Ramos (cell line): ENCODE results near the gene GTF2IRD2.
"Not testable (repeated sequence)": the region's sequence is repeated elsewhere in the genome, so short reads cannot be mapped to it uniquely, and the experiment has no call there.

Experiments used
- in situ Hi-C: fragments of 300-500 bp; cut with MboI; formaldehyde crosslinking; loops from one replicate; pipeline ENCODE4 v1.14.3; 2022; ENCODE audit warnings: low sequenced_read_pairs; ENCODE audit not compliant: unreplicated experiment

Gene GTF2IRD2

DNA sequence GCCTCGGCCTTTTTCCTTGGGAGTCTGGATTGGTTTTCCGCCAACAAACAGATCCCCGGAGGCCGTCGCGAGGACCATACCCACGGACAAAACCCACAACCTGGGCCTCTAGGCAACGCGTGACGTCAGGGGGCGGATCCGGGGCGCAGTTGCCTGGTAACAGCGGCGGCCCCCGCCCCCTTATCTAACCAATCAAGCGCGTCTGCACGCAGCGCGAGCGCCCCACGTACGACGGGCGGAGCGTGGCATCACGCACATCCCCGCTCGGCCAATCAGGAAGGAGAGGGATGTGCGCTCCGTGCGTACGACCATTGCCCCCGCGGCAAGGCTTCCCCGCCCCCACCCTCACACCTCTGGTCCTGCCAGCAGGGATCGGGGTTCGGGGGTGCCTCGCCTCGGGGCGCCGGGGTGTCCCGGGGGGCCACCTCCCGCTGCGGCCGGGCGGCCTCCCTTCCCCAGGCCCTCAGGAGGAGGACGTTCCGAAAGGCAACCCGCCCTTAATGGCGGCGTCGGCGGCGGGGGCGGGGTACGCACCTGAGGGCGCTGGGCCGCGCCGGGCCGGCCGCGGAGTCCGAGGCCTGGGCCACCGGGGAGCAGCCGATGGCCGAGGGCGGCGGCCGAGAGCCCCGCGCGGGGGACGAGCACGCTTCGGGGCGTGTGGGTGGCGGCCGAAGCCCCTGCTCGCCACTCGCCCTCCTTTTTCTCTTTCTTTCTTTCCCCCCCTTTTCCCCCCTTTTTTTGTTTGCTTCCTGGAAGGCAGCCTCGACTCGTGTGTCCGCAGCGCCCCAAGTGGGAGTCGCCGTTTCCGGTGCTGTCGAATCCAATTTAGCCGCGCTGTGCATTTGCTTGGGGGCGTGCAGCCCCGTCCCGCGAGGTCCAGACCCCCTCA is at the start of gene GTF2IRD2:
TSS of gene GTF2IRD2 (minus strand) at position 773 of the 889 bp plus-strand sequence. CDS start 15,227 bp downstream, outside the sequence.
- in situ Hi-C loops: loop anchor here (25.0 kb wide), 1 partner anchor 439 kb away; no protein-coding TSS in a partner anchor

DNA sequence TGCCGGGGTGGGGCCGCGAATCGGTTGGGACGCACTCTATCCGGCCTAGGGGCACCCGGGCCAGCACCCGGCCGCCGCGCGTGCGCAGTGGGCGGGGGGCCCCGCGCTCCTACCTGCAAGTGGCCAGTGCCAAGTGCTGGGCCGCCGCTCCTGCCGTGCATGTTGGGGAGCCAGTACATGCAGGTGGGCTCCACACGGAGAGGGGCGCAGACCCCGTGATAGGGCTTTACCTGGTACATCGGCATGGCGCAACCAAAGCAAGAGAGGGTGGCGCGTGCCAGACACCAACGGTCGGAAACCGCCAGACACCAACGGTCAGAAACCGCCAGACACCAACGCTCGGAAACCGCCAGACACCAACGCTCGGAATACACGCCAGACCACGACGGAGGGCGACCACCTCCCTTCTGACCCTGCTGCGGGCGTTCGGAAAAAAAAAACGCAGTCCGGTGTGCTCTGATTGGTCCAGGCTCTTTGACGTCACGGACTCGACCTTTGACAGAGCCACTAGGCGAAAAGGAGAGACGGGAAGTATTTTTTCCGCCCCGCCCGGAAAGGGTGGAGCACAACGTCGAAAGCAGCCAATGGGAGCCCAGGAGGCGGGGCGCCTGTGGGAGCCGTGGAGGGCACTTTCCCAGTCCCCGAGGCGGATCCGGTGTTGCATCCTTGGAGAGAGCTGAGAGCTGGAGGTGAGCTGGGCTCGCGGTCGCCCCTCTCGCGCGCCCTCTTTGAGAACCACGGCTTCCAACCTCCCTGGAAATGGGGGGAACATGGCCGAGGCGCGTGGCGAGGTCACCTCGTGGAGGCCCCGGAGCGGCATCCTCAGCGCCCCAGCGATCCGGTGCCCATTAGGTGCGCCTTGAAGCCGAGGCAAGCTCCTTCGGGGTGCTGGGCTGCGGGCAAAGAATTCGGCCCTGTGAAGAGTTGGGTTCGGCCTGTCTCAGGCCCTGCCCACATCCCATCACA is 39.0 kb upstream of the GTF2IRD2 start:
- in situ Hi-C loops: not testable (repeated sequence)

DNA sequence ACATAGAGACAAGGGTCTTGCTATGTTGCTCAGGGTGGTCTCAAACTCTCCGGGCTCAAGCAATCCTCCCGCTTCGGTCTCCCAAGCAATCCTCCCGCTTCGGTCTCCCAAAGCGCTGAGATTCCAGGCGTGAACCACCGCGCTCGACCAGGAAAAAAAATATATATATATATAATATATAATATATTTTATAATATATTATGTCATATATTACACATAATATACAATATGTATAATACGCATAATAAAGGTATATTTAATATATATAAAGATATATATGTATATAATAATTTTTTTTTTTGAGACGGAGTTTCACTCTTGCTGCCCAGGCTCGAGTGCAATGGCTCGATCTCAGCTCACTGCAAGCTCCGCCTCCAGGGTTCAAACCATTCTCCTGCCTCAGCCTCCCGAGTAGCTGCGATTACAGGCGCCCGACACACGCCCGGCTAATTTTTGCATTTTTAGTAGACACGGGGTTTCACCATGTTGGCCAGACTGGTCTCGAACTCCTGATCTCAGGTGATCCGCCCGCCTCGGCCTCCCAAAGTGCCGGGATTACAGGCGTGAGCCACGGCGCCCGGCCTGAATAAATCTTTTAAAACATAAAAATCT is 38.2 kb upstream of the GTF2IRD2 start:
- in situ Hi-C loops: not testable (repeated sequence)

DNA sequence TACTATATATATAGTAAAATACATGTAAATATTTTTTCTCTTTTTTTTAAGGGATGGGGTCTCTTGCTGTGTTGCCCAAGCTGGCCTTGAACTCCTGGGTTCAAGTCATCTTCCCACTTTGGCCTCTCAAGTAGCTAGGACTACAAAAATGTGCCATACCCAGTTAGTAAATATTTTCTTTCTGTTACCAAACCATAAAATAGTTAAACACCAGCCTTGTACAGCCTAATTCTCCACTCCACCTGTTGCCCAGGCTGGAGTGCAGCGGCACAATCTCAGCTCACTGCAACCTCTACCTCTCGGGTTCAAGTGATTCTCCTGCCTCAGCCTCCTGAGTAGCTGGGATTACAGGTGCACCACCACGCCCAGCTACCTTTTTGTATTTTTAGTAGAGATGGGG is 33.9 kb upstream of the GTF2IRD2 start:
- in situ Hi-C loops: not testable (repeated sequence)

DNA sequence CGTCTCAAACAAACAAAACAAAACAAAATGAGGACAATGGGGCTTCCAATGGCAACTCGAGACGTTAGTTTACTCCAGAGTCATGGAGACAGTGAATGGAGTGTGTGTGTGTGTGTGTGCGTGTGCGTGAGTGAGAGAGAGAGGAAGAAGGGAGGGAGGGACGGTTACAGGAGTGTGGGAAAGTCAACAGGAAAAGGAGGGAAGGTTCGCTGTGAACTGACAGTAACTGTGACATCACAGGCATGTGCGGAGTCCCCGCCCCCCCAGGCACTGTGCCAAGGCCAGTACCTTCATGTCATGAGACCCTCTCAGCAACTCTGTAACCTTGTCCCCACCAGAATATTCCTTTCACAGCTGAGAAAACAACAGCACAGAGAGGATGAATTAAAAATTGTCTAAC is 30.7 kb upstream of the GTF2IRD2 start:
- in situ Hi-C loops: not testable (repeated sequence)

DNA sequence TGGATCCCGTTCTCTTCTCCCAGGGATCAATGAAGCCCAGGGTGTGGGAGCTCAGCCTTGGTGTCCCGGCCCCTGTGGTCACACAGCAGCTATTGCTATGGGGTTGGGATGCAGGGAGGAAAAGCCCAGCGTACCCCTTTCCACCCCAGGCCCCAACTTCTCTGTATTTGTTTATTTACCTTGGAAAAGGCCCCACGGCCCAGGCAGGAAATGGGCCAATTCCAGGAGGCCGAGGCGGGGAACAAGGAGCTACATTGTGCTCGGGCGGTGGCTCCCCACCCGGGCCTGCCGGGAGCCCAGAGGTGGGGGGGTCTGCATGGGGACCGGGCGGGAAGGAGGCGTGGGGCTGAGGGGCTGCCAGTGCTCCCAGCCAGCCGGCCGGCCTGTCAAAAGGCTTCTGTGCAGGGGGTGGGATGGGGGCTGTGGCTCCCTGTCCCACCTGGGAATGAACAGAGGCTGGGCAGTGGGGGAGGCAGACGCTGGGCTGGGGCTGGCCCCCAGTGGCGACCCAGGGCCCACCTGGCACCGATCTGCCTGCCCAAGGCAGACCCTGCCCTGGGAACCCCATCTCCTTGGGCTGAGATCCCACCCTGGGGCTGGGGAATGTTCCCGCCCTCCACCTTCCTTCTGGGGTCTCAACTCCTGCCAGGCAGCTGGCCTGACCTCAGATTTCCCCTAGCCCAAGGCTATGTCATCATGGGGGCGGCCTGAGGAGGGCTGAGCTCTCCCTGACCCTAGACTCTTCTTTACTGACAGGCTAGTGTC is 23.5 kb upstream of the GTF2IRD2 start:
- in situ Hi-C loops: loop anchor here (25.0 kb wide), 1 partner anchor 463 kb away; no protein-coding TSS in a partner anchor

DNA sequence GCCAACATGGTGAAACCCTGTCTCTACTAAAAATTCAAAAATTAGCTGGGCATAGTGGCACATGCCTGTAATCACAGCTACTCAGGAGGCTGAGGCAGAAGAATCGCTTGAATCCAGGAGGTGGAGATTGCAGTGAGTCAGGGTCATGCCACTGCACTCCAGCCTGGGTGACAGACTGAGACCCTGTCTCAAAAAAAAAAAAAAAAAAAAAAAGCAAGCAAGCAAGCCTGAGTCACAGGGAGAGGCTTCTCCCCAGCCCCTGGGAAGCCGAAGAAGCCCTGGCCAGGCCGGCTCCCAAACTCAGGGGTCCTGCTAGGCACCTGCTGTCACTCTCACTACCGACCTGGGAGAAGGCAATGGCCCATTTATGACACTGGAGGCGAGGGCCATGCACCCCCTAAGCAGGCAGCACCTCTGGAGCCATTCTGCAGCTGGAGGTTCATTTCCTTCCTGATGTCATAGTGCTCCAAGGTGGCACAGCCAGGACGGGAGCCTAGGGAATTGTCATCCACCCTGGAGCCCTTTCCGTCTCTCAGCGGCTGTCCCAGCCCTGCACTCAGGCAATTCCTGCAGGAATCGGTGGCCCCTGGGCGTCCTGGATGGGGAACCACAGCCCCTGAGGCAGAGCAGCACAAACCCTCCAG is 22.8 kb upstream of the GTF2IRD2 start:
- in situ Hi-C loops: loop anchor here (25.0 kb wide), 1 partner anchor 462 kb away; no protein-coding TSS in a partner anchor

DNA sequence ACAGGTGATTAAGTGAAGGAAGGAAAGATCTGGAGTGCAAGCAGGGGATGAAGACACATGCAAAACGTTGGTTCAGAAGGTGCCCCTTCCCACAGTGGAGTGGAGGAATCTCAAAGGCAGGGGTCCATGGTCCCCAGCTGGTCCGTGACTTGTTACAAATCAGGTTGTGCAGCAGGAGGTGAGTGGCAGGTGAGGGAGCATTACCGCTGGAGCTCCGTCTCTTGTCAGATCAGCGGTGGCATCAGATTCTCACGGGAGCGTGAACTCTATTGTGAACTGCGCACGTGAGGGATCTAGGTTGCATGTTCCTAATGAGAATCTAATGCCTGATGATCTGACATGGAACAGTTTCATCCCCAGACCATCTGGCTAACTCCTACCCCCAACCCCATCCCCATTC is 21.1 kb upstream of the GTF2IRD2 start:
- in situ Hi-C loops: loop anchor here (25.0 kb wide), 1 partner anchor 460 kb away; no protein-coding TSS in a partner anchor

DNA sequence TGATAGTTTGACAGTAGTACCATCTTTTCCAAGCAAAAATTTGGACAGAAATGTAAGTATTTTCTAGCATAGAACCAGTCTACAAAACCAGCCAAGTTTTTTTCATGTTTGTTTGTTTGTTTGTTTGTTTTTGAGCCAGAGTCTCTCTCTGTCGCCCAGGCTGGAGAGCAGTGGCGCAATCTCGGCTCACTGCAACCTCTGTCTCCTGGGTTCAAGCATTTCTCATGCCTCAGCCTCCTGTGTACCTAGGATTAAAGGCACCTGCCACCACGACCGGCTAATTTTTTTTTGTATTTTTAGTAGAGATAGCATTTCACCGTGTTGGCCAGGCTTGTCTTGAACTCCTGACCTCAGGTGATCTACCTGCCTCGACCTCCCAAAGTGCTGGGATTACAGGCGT is 14.4 kb upstream of the GTF2IRD2 start:
- in situ Hi-C loops: loop anchor here (25.0 kb wide), 1 partner anchor 453 kb away; no protein-coding TSS in a partner anchor

DNA sequence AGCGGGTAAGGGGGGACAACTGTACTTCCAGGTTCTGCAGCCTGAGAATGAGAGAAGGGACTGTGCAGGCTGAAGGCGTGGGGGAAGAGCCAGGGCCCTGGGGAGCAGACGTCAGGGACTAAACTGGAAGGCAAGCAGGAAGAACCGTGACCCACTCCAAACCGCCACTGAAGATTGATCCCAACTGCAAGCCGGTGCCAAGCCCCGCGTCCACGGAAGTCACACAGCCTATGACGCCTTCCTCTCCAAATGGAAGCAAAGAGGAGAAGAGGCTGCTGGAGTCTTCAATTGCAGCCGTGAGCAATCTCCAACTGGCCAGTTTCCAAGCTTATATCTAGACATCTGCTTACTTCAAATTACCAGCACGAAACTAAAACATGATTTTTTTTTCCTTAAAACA is 1.6 kb downstream of the GTF2IRD2 start:
- in situ Hi-C loops: loop anchor here (25.0 kb wide), 1 partner anchor 438 kb away; no protein-coding TSS in a partner anchor

DNA sequence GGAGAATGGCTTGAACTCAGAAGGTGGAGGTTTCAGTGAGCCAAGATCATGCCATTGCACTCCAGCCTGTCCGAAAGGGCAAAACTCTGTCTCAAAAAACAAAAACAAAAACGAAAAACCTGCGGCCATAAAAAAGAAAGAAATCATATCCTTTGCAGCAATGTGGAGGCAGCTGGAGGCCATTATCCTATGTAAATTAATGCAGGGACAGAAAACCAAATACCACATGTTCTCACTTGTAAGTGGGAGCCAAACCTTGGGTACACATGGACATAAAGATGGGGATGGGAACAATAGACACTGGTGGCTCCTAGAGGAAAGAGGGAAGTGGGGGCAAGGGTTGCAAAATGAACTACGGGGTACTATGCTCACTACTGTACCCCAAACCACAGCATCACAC is 21.0 kb downstream of the GTF2IRD2 start:
- in situ Hi-C loops: not testable (repeated sequence)

DNA sequence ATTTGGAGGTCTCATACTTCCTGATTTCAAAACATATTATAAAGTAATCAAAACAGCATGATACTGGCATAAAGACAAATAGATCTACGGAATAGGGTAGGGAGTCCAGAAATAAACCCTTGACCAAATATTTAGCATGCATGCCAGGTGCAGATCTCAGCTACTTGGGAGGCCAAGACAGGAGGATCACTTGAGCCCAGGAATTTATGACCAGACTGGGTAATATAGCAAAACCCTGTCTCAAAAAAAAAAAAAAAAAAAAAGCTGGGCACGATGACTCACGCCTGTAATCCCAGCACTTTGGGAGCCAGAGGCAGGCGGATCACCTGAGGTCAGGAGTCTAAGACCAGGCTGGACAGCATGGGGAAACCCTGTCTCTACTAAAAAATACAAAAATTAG is 21.4 kb downstream of the GTF2IRD2 start:
- in situ Hi-C loops: not testable (repeated sequence)

DNA sequence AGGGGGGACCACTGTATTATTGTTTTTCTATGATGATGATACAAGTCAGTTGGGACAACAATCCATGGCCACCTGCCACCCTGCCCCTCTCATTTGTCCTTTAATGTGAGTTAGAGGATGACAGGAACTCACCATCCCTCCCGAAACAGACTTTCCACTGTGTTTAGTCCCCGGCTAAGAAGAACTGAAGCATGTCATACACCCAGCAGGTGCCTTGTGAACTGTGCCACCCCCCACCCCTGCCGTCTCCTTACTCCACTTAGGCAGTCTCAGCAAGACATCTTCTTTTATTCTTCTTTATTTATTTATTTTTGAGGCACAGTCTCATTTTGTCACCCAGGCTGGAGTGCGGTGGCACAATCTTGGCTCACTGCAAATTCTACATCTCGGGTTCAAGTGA is 30.1 kb downstream of the GTF2IRD2 start:
- in situ Hi-C loops: not testable (repeated sequence)

DNA sequence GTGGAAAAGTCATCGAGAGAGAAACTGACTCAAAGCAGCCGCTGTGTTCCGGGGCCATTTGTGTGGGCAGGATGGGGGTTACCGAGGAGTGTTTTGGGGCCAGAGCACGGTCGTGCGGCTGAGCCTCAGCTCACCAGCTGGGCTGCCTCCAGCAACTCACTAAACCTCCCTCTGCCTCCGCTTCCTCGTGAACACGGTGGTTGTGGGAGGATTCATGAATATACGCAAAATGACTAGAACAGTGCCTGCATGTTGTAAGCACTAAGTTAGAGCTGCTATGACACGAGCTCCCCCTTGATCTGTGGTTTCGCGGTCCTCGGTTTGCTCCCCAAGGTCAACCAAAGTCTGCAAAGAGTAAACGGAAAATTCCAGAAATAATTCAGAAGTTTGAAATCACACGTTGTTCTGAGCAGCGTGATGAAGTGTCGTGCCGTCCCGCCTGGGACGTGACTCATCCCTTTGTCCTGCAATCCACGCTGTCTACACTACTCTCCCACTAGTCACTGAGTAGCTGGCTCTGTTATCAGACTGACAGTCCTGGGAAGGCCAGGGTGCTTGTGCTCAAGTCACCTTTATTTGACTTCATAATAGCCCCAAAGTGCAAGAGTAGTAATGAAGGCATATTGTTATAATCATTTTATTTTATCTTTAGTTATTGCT is 31.1 kb downstream of the GTF2IRD2 start:
- in situ Hi-C loops: not testable (repeated sequence)

DNA sequence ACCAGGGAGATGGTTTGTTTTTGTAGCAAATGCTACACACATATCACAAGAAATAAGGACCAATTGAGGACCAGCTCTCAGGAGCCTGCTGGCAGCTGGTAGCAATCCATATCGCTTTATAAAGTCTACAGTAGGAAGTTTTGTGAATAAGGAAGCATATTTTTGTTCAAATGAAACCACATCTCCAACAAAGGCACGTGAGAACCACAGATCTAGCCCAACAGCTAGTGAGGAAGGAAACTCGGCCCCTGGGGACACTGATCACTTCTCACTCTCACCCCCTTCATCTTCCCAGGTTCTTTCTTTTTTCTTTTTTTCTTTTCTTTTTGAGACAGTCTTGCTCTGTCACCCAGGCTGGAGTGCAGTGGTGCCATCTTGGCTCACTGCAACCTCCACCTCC is 35.5 kb downstream of the GTF2IRD2 start:
- in situ Hi-C loops: not testable (repeated sequence)

DNA sequence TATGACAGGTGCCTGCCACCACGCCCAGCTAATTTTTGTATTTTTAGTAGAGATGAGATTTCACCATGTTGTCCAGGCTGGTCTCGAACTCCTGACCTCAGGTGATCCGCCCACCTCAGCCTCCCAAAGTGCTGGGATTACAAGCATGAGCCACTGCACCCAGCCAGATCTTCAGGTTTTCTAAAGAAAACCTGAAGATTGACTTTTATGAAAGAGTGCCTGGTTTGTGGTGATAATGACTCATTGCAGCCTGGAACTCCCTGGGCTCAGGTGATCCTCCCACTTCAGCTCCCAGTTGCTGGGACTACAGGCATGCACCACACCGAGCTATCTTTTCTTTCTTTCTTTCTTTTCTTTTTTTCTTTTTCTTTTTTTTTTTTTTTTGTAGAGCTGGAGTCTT is 52.8 kb downstream of the GTF2IRD2 start:
- in situ Hi-C loops: not testable (repeated sequence)

DNA sequence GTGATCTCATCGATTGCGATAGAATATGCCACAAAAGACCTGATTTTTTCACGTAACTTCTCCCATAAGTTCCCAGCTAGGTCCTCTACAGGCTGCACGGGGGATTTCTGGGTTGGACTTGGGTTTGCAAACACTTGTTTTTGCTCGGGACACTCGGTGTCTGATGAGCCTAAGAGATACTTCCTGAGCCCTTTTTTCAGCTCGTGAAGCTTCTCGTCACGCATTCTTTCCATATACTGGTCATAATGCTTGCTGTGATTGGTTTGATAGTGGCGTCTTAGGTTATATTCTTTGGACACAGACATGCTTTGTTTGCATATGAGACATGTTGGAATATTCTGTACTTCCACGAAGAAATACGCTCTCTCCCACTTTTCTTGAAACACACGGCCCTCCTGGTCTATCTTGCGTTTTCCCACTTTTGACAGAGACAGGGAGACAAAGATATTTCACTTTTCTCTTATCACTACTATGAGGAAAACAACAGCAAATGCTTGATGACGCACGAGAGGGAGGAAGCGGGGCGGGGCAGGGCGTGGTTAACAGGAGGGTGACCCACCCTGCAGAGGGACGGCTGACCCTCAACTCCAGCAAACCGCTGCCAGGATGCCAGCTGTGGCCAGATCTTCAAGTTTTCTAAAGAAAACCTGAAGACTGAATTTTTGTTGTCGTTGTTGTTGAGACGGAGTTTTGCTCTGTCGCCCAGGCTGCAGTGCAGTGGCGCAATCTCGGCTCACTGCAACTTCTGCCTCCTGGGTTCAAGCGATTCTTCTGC is 53.4 kb downstream of the GTF2IRD2 start:
- in situ Hi-C loops: not testable (repeated sequence)
